Gastrocnemius medialis (tissue), 4 donors: Measurements from ENCODE around the gene TTC39C.

Experiments
- CTCF ChIP-seq, 5 experiments: fragments of 450-650 bp in 3 of 5; fragments of 200-600 bp in 2 of 5; sonication (generic) in 2 of 5; IDR thresholded peaks in 4 of 5; conservative IDR thresholded peaks in 1 of 5; 1 replicate in 4 of 5; 2 replicates in 1 of 5; pipeline ENCODE4 v1.5.1; 2016 to 2019; ENCODE audit warnings: antibody characterized with exemption in 5 of 5, mild to moderate bottlenecking in 3 of 5, moderate library complexity in 3 of 5
- POLR2A ChIP-seq, 2 donors: fragments of 450-650 bp; IDR thresholded peaks; one replicate each; pipeline ENCODE4 v1.6.1; 2017; ENCODE audit warnings: antibody characterized with exemption in 2 of 2, mild to moderate bottlenecking in 2 of 2, moderate library complexity in 2 of 2

- TF ChIP-seq CTCF (IDR thresholded peaks at IDR 0.05 in 4 of 5, conservative IDR thresholded peaks at IDR 0.05 in 1 of 5) (no peak), POLR2A (IDR thresholded peaks at IDR 0.05) (no peak)
Measured at GRCh38 chr18:24063121-24063731, 48.7 kb downstream of the TTC39C start.
